Mucosa of descending colon (tissue), 3 donors: Measurements from ENCODE around the gene FHAD1. TPM values are rescaled to one million over a fixed set of nuclear protein-coding genes. Genes with fewer than 3 reads are reported as not detected.

Experiments used
- ATAC-seq: fragments of 200-7000 bp; cut with Tn5 transposase; one replicate; pipeline ENCODE4 v1.9.1; 2020; ENCODE audit warnings: mild to moderate bottlenecking, moderate library complexity
- DNase-seq, 3 donors: peaks; one replicate each; pipeline ENCODE4 v3.0.0-alpha.2; 2020
- H3K36me3 ChIP-seq: fragments of 200-600 bp; one replicate; pipeline ENCODE4 v1.8.0; 2021; ENCODE audit warnings: low read depth, mild to moderate bottlenecking
- H3K4me1 ChIP-seq: fragments of 200-600 bp; one replicate; pipeline ENCODE4 v1.8.0; 2021; ENCODE audit warnings: low read depth, mild to moderate bottlenecking
- H3K4me3 ChIP-seq: fragments of 200-600 bp; one replicate; pipeline ENCODE4 v1.8.0; 2021; ENCODE audit warnings: mild to moderate bottlenecking
- H3K9me3 ChIP-seq: fragments of 200-600 bp; one replicate; pipeline ENCODE4 v1.8.0; 2021; ENCODE audit warnings: mild to moderate bottlenecking
- CTCF ChIP-seq: fragments of 200-600 bp; IDR thresholded peaks from one replicate; pipeline ENCODE4 v1.8.0; 2022; ENCODE audit warnings: antibody characterized with exemption, mild to moderate bottlenecking
- intact Hi-C, 2 donors: fragments of 100-400 bp; cut with DNase I in 1 of 2; cut with micrococcal nuclease in 1 of 2; formaldehyde crosslinking; loops; one replicate each; pipeline versions ENCODE4 v1.11.0 to v1.11.1; 2022; cut with DNase I, micrococcal nuclease
- total RNA-seq, 3 donors: library from RNA; stranded (reverse); fragmentation: NEBNext Ultra II Directional in 2 of 3; extraction: Animal tissue kit (Norgen Biotek cat#: 25700) in 2 of 3; gene quantifications; one replicate each; pipeline versions ENCODE4 v1.2.1 to v1.2.4, GENCODE V29; 2021 to 2023
- donor health status: DM: no; HTN: no; CAD: no; lungs with moderate emphysema.
- donor health status: DM: no; HTN: no; CAD: no.
- donor health status: DM: no; HTN: yes; CAD: no.

FHAD1 gene
- total RNA-seq, 3 donors from 2014 or later: 0.89 to 1.9 (median 0.99) TPM

- ATAC-seq (no peak), DNase-seq (no peak)
- Histone ChIP-seq H3K36me3 (no peaks in the 10 kb centered on the region), H3K4me1 (no peaks in the 10 kb centered on the region), H3K4me3 (no peak overlapping the region), H3K9me3 (no peaks in the 10 kb centered on the region)
- intact Hi-C loops: no loop called here
- no peak for TF ChIP-seq CTCF
These were observed 198.5 kb downstream of the FHAD1 start for GRCh38 chr1:15445390-15446122.

DNA sequence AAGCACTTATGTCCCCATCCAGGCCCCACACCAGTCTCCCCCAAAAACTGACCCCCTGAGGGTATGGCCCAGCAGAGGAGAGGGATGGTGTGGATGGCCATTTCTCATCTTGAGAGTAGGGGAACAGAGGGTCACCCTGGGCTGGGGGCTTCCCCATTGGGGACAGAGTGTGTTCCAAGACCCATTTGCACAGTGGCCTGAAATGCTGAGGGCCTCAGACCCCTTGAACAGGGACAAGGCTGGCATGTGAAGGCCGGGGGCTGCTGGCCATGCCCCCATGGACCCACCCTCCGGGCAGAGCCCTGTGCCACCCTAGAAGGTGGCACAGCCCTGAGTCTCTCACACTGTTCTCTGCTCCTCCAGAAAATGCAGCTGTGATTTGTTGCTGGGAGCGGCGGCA lies 199.2 kb downstream of the FHAD1 start:
- ATAC-seq (no peak), DNase-seq (no peak)
- Histone ChIP-seq H3K9me3 (no peaks in the 10 kb centered on the region), H3K4me1 (no peaks in the 10 kb centered on the region), H3K36me3 (no peaks in the 10 kb centered on the region), H3K4me3 (no peak overlapping the region)
- TF ChIP-seq CTCF: no peak
- intact Hi-C loops: no loop called here

Other genes with a start within 250 kb of the FHAD1 start
- 10 to 100 TPM; 19.1 to 31.8 (median 26.6) TPM for gene TMEM51, start 93.5 kb upstream of the FHAD1 start, total RNA-seq
- 100 to 1,000 TPM in 2 of 3 donors, 10 to 100 TPM in 1; 89.5 to 197 (median 154) TPM for gene EFHD2, start 162.7 kb downstream of the FHAD1 start, total RNA-seq
- not detected for gene CTRC, start 191.2 kb downstream of the FHAD1 start, total RNA-seq
- not detected for gene CELA2A, start 209.5 kb downstream of the FHAD1 start, total RNA-seq
- not detected for gene CELA2B, start 228.9 kb downstream of the FHAD1 start, total RNA-seq